GM13976 (cell line): Measurements from ENCODE around the gene CIAO2B.
"Not testable (repeated sequence)": the region's sequence is repeated elsewhere in the genome, so short reads cannot be mapped to it uniquely, and the experiment has no call there.

Experiments used
- DNase-seq: peaks from one replicate; pipeline ENCODE4 v3.0.0; 2012; ENCODE audit warnings: low spot score
- CTCF ChIP-seq: IDR thresholded peaks from 2 replicates; pipeline ENCODE4 v1.5.1; 2012; ENCODE audit warnings: borderline replicate concordance, mild to moderate bottlenecking; ENCODE audit not compliant: insufficient read depth; ENCODE audit errors: extremely low read depth, missing control alignments, control extremely low read depth
- in situ Hi-C: fragments of 300-500 bp; cut with MboI; formaldehyde crosslinking; loops from one replicate; pipeline ENCODE4 v1.12.0; 2022; ENCODE audit warnings: low sequenced_read_pairs, mixed read lengths, inconsistent platforms; ENCODE audit not compliant: unreplicated experiment

CIAO2B gene

GRCh38 chr16:66948134-66948836 is 14.1 kb upstream of the CIAO2B start:
- in situ Hi-C loops: no loop called here
- TF ChIP-seq CTCF: no peak
- DNase-seq: no peak

DNA sequence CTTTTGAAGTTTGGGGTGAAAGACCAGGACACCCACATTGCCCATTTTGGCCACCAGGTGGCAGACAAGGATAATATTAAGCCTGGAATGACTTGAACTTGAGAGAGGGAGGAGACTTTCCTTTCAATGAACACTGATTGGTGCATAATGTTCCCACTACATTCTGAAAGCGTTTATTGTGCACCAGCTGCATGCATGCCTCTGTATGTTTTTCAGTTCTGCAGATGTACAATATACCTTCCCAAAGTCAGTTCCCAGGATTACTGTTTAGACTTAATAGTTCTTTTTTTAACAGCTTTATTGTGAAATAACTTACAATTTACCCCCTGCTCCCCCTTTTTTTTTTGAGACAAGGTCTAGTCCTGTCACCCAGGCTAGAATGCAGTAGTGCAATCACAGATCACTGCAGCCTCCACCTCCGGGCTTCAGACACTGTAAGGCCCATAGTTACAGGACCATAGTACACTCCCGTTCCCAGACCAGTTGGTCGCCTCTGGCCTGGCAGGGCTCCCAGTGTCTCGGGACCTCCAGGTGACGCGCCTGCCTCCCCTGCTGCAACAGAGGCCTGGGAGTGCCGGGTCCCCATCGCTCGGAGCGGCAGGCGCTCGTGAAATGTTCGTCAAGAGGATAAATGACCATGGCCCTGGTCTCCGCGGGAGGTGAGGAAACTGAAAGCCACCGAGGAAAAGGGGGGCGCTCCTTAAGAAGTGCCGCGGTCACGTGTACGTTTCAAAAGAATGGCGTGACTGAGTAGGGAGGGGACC is 13.3 kb upstream of the CIAO2B start:
- DNase-seq: peak; percentile 90
- in situ Hi-C loops: no loop called here
- TF ChIP-seq CTCF: peak; percentile 90

GRCh38 chr16:66946974-66947301 is 12.7 kb upstream of the CIAO2B start:
- in situ Hi-C loops: no loop called here
- no peak for TF ChIP-seq CTCF
- no peak for DNase-seq

- in situ Hi-C loops: no loop called here
- no peak for TF ChIP-seq CTCF
- no peak for DNase-seq
Observed at GRCh38 chr16:66946541-66946940, 12.3 kb upstream of the CIAO2B start.

DNA sequence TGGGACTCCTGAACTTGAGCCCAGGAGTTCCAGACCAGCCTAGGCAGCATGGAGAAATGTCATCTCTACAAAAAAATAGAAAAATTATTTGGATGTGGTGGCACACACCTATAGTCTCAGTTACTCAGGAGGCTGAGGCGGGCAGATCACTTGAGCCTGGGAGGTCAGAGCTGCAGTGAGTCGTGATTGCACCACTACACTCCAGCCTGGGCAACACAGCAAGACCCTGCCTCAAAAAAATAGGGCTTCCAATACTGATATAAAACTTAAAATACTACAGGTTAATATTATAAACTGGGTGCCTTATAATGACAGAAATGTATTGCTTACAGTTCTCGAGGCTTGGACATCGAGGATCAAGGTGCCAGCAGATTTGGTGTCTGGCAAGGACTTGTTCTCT is 11.7 kb upstream of the CIAO2B start:
- DNase-seq: no peak
- no peak for TF ChIP-seq CTCF
- in situ Hi-C loops: no loop called here

DNA sequence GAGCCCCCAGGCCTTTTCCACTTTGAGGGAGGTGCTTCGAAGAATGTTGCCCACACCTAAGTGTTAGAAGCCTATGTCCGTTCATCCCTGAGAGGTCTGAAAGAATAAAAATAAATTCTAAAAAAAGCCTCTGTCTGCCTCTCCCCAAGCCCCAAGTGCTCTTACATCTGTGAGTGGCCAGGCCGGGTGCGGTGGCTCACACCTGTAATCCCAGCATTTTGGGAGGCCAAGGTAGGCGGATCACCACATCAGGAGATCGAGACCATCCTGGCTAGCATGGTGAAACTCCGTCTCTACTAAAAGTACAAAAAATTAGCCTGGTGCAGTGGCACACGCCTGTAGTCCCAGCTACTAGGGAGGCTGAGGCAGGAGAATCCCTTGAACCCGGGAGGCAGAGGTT is 10.8 kb upstream of the CIAO2B start:
- in situ Hi-C loops, DNase-seq: not testable (repeated sequence)

- DNase-seq: no peak
- in situ Hi-C loops: no loop called here
- no peak for TF ChIP-seq CTCF
Observed at GRCh38 chr16:66944054-66944441, 9.8 kb upstream of the CIAO2B start.
